Esophagus mucosa (tissue), 1 donor: Measurements from ENCODE around the gene IFNL1. TPM values are rescaled to one million over a fixed set of nuclear protein-coding genes. Genes with fewer than 3 reads are reported as not detected.
"Not testable (repeated sequence)": the region's sequence is repeated elsewhere in the genome, so short reads cannot be mapped to it uniquely, and the experiment has no call there.

Source experiments
- ATAC-seq: fragments of 200-7000 bp; cut with Tn5 transposase; one replicate; pipeline ENCODE4 v1.9.1; 2020
- total RNA-seq: library from RNA; stranded (reverse); gene quantifications from one replicate; pipeline ENCODE4 v1.2.4, GENCODE V29; 2023
- donor health status: DM: yes; HTN: yes; CAD: no.

IFNL1 gene
- total RNA-seq: not detected

GRCh38 chr19:39296055-39296645 lies at the start of gene IFNL1:
Gene IFNL1 (plus strand): TSS chr19:39296407. CDS start chr19:39296422, 15 bp downstream.
- ATAC-seq: no peak

DNA sequence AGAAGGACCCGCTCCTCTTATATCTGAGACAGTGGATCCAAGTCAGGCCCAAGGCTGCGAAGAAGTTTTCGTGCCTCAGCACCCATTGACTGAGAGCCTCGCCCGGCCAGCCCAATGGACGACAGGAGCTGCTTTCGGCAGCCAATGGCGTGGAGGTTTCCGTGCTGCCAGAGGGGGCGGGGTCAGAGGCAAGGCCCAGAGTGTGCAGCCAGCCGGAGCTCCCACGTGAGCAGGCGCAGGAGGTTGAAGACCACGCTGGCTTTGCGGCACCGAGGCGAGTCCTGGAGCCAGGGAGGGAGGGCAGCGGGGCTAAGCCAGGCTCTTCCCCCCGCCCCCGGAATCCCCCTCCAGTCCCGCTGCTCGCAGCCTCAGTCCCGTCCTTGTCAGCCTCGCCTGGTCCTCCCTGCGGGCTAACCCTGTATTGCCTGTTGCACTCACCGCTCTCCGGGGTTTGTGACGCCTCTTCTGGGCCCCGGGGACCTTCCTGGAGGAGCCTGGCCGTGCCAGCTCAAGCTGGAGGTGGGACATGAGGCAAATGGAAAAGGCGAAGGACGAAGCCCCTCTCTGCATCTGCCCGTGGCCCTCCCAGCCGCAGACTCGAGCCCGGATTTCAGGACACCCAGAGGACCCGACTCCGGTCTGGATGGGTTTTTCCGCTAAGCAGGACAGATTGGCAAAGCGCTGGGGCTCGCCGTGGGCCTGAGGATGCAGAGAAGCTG lies 49.1 kb upstream of the IFNL1 start:
- ATAC-seq: peak; percentile 24

- ATAC-seq: peak; percentile 51
Measured at GRCh38 chr19:39247701-39248664, 48.2 kb upstream of the IFNL1 start.

- ATAC-seq: no peak
Measured at GRCh38 chr19:39248806-39249205, 47.4 kb upstream of the IFNL1 start, which contains the start of gene IFNL4. Gene IFNL4 (minus strand): TSS chr19:39248856.

DNA sequence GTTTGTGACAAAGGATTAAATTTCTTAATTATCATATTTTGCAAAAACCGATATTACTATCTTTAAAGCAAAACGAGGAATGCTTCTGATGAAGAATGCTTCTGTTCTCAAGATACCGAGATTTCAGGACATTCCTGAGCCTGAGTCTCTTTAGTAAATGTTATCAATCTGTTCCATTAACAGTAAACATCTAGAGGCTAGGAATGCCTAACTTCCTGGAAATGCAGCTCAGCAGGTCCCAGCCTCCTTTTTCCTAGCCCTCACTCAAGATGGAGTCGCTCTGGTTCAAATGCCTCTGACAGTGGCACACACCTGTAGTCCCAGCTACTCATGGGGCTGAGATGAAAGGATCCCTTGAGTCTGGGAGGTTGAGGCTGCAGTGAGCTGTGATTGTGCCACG lies 45.1 kb upstream of the IFNL1 start:
- no peak for ATAC-seq

- ATAC-seq: no peak
Measured at GRCh38 chr19:39251846-39252245, 44.4 kb upstream of the IFNL1 start.

- ATAC-seq: no peak
Measured at GRCh38 chr19:39252458-39252857, 43.7 kb upstream of the IFNL1 start.

DNA sequence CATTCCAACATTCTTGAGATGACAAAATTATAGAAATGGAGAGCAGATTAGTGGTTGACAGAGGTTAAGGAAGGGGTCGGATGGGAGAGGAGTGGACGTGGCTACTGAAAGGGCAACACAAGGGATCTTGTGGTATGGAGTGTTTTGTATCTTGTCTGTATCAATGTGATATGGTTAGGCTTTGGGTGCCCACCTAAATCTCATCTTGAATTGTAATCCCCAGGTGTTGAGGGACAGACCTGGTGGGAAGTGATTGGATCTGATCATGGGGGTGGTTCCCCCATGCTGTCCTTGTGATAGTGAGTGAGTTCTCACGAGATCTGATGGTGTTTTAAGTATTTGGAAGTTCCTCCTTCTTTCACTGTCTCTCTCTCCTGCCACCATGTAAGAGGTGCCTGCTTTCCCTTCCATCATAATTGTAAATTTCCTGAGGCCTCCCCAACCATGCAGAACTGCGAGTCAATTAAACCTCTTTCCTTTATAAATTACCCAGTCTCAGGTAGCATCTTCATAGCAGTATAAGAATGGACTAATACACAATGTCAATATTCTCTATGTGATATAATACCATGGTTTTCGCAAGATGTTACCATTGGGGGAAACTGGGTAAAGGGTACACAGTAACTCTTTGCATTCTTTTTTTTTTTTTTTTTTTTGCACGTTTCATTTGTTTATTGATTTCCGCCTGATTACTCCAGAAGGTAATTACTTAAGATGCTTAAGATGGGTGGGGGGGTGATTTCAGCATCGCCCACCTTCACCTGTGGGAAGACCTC lies 42.6 kb upstream of the IFNL1 start:
- no peak for ATAC-seq

- no peak for ATAC-seq
Measured at GRCh38 chr19:39254531-39255345, 41.5 kb upstream of the IFNL1 start.

- no peak for ATAC-seq
Measured at GRCh38 chr19:39257227-39257626, 39.0 kb upstream of the IFNL1 start.

DNA sequence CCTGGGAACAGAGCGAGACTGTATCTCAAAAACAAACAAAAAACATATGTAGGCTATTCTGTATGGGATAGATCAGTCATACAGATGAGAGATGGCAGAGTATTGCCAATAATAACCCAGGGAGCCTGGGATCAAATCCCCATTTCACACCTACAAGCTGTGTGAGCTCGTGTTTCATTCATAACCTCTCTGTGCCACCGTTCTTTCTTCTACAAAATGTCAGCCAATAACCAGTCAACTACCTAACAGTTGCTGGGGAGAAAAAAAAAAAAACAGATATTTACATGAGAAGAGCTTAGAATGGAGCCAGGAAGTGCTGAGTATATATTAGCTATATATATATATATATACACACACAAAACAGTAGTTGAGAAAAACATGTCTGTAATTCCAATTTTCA lies 34.5 kb upstream of the IFNL1 start:
- no peak for ATAC-seq

GRCh38 chr19:39262496-39262895 lies 33.7 kb upstream of the IFNL1 start:
- ATAC-seq: no peak

DNA sequence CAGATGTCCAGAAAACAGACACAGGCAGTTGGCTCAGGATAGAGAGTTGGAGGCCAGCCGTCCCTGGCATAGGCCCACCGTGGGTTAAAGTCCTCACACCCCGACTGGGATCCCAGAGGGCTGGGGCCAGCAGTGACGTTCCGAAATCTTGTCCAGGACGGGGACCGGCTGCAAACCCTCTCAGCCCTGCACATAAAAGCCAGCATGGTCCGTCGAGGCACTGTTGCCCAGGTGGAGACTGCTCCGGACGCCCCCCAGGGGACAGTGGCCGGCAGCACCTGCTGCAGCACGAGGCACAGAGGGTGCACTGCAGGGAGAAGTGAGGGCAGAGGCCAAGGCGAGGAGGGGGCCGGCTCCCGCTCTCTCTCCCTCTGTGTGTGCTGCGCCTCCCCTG lies 32.3 kb upstream of the IFNL1 start:
- ATAC-seq: no peak

GRCh38 chr19:39264306-39265290 lies 31.6 kb upstream of the IFNL1 start:
- peak; percentile 18 for ATAC-seq

DNA sequence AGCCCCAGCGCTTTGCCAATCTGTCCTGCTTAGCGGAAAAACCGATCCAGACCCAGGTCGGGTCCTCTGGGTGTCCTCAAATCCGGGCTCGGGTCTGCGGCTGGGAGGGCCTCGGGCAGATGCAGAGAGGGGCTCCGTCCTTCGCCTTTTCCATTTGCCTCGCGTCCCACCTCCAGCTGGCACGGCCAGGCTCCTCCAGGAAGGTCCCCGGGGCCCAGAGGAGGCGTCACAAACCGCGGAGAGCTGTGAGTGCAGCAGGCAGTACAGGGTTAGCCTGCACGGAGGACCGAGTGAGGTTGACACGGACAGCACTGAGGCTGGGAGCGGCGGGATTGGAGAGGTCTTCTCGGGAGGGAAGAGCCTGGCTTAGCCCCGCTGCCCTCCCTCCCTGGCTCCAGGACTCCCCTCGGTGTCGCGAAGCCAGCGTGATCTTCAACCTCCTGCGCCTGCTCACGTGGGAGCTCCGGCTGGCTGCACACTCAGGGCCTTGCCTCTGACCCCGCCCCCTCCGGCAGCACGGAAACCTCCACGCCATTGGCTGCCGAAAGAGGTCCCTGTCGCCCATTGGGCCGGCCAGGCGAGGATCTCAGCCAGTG lies 30.8 kb upstream of the IFNL1 start:
- ATAC-seq: no peak

DNA sequence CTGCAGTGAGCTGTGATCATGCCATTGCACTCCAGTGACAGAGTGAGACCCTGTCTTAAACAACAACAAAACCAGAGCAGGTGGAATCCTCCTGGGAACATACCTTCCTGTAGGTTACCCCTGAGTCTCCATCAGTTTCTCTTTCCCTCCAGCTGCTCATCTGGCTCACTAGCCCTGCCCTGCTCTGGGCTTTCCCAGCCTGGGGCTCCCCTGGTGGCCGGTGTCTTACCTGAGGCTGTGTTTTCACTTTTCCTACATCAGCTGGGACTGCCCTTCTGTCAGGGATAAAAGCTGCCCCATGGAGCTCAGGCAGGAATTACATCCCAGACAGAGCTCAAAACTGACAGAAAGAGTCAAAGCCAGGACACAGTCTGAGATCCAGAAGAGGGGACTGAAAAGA lies 28.1 kb upstream of the IFNL1 start, which contains the start of gene IFNL2:
IFNL2 (plus strand) TSS at position 312 of the 400 bp plus-strand sequence. CDS start 173 bp downstream, outside the sequence.
- peak; percentile 31 for ATAC-seq

GRCh38 chr19:39268531-39269223 lies 27.5 kb upstream of the IFNL1 start:
- ATAC-seq: not testable (repeated sequence)

DNA sequence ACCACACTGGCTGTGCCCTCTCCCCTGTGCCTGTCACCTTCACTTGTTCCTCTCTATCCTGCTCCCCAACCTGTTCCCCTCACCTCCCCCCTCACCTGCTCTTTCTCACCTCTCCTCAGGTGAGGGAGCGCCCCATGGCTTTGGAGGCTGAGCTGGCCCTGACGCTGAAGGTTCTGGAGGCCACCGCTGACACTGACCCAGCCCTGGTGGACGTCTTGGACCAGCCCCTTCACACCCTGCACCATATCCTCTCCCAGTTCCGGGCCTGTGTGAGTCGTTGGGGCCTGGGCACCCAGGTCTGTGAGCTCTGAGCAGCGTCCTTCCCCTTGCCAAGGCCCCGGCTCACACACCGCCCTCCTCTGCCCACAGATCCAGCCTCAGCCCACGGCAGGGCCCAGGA lies 26.8 kb upstream of the IFNL1 start:
- not testable (repeated sequence) for ATAC-seq
